Cardiac fibroblast (primary cell): ENCODE measurements around the gene GNS.

Experiments
- DNase-seq, 2 donors: peaks; one replicate each; pipeline versions ENCODE4 v3.0.0 to v3.0.0-alpha.2; 2010; ENCODE audit warnings: low read depth in 2 of 2
- H3K4me3 ChIP-seq, 2 donors: replicated peaks in 1 of 2; 1 replicate in 1 of 2; 2 replicates in 1 of 2; pipeline ENCODE4 v1.5.1; 2011; ENCODE audit warnings: low read depth in 2 of 2, low read length in 2 of 2, mild to moderate bottlenecking in 2 of 2, moderate library complexity in 1 of 2
- TF ChIP-seq, protein P1 (sequence below): IDR thresholded peaks from one replicate; pipeline ENCODE4 v1.5.1; 2011; ENCODE audit warnings: low read depth, mild to moderate bottlenecking, low read length, inconsistent platforms

GNS gene

DNA sequence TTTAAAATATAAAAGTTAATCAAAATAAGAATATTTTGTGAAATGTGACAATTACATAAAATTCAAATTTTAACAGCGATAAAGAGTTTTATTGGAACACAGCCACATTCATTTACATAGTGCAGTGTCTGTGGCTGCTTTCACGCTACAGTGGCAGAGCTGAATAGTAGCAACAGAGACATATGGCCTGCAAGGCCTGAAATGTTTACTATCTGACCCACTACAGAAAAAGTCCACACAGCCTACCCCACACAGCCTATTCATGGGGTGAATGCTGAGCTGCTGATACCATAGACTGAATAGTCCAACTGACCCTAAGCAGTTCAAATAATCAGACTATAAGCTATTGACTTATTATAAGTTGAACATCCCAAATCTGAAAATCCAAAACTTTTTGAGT lies 13.2 kb downstream of the GNS start:
- H3K4me3 ChIP-seq, result no peak overlapping the region
- TF ChIP-seq, protein P1, sequence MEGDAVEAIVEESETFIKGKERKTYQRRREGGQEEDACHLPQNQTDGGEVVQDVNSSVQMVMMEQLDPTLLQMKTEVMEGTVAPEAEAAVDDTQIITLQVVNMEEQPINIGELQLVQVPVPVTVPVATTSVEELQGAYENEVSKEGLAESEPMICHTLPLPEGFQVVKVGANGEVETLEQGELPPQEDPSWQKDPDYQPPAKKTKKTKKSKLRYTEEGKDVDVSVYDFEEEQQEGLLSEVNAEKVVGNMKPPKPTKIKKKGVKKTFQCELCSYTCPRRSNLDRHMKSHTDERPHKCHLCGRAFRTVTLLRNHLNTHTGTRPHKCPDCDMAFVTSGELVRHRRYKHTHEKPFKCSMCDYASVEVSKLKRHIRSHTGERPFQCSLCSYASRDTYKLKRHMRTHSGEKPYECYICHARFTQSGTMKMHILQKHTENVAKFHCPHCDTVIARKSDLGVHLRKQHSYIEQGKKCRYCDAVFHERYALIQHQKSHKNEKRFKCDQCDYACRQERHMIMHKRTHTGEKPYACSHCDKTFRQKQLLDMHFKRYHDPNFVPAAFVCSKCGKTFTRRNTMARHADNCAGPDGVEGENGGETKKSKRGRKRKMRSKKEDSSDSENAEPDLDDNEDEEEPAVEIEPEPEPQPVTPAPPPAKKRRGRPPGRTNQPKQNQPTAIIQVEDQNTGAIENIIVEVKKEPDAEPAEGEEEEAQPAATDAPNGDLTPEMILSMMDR, result no peak
- DNase-seq, result no peak

- no peak for DNase-seq
- TF ChIP-seq, protein P1, result no peak
- no peak overlapping the region for H3K4me3 ChIP-seq
Observed at GRCh38 chr12:64745259-64745807, 13.9 kb downstream of the GNS start.

DNA sequence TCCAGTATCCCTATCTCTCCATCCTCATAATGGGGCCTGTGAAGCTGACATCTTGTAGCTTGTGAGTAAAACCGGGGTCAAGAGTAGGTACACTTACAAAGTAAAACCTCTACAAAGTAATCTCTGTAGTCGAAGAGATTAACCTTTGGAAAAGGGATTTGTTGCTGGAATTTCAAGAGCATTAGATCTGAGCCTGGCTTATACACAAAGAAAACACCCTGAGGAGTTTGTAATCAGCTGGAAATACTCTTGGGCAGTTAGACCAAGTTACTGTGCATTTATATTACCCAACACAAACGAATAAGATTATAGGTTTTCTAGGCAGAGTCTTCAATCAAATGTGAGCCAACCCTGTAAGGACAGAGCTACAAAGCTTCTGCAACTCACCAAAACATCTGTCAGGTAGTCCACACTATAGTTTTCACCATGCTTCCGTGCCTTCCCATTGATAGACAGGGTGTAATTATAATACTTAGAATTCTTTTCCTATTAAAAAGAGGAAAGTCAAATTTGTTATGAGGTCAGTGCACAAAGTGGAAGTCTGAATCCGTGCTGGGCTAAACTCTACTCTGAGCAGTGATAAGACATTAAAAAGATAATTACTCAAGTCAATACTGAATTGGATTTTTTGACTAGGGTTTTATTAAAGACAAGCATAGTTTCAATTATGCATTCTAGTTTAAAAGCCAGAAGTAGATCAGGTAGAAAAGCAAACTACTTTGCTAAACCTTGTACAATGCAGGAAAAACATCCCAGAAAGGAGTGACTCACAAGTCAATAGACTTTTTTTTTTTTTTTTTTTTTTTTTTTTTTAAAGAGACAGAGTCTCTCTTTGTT lies 14.6 kb downstream of the GNS start:
- DNase-seq, result peak; percentile 46 to 56
- H3K4me3 ChIP-seq, result peak overlapping the region in 1 of 2 donors; percentile 0
- TF ChIP-seq, protein P1, result no peak

DNA sequence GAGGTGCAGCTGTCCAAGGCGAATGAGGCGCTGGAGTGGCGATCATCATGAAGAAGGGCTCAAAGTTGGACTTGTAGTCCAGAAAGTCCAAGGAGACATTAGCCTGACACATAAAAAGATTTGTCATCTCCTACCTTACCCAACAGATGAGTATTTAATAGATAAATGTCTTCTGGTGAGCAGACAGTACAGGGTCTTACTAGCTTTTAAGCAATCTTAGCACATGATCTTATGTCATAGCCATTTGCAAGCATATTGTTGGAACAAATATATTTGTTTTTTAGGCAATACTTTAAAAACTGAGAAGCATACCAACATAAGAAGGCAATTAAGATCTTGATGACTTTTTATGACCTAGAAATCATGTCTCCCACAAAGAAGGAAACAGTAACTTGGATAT lies 16.0 kb downstream of the GNS start:
- no peak for DNase-seq
- no peak overlapping the region for H3K4me3 ChIP-seq
- TF ChIP-seq, protein P1, result no peak

DNA sequence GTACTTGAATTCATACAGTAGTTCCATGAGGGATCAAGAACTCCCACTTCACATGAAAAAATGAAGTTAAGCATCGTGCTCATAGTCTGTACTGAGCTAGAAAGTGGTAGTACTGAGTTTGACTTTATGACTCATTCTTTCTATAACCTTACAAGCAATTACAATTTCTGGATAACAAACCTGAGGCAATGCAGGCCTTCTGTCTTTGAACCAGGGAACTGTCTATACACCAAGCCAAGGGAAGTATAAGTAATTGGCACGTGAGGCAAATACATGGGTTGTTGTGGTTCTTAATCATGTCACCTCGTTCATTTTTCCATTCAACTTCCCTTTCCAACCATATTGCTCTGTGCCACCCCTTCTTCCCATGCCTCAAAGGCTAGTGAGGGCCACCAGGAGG lies 16.8 kb downstream of the GNS start:
- TF ChIP-seq, protein P1, result no peak

DNA sequence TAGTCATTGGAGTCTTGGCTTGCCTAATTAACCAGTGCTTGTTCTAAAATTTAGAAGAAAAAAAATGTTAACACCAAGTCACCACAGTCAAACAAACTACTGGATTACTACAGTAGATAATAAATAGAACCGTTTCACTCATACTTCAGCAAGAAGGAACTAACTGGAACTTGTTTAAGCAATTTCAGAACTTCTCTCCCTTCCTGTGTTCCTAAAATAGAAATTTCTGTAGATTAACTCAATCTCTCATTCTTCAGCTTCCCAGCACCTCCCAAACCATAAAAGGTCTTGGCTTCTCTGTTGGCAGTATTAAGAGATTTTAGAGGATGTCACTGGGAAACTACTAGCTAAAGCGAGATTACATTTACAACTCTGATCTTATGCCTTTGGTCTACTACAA lies 18.6 kb downstream of the GNS start:
- TF ChIP-seq, protein P1, result no peak
- no peak overlapping the region for H3K4me3 ChIP-seq

More for the DNA sequence above, 16.8 kb downstream of the GNS start:
- no peak overlapping the region for H3K4me3 ChIP-seq
- DNase-seq, result no peak

More for the DNA sequence above, 18.6 kb downstream of the GNS start:
- peak in 1 of 2 donors; percentile 36 for DNase-seq
